Breast epithelium (tissue), 3 donors: Measurements from ENCODE around the gene MRPL42.

Experiments used
- CTCF ChIP-seq, 3 donors: fragments of 450-650 bp; IDR thresholded peaks; one replicate each; pipeline ENCODE4 v1.5.1; 2016 to 2017; ENCODE audit warnings: antibody characterized with exemption in 3 of 3, mild to moderate bottlenecking in 3 of 3, moderate library complexity in 3 of 3
- POLR2A ChIP-seq: fragments of 450-650 bp; IDR thresholded peaks from one replicate; pipeline ENCODE4 v1.6.1; 2016; ENCODE audit warnings: antibody characterized with exemption, mild to moderate bottlenecking, moderate library complexity
- POLR2AphosphoS5 ChIP-seq, 3 donors: sonication (generic); formaldehyde crosslinking; IDR thresholded peaks; one replicate each; pipeline ENCODE4 v1.6.1; 2017; ENCODE audit warnings: antibody characterized with exemption in 3 of 3

GRCh38 chr12:93520454-93520853 lies 53.1 kb downstream of the MRPL42 start:
- TF ChIP-seq POLR2AphosphoS5 (IDR thresholded peaks at IDR 0.05) (no peak), POLR2A (no peak), CTCF (IDR thresholded peaks at IDR 0.05) (no peak)
